Gastroesophageal sphincter (tissue), 3 donors: ENCODE data around the gene PRR15L.

ENCODE experiments used
- EP300 ChIP-seq: sonication (generic); formaldehyde crosslinking; IDR thresholded peaks from one replicate; pipeline ENCODE4 v1.6.1; 2017; ENCODE audit warnings: antibody characterized with exemption, mild to moderate bottlenecking
- POLR2A ChIP-seq, 2 donors: fragments of 450-650 bp; IDR thresholded peaks; one replicate each; pipeline ENCODE4 v1.6.1; 2017; ENCODE audit warnings: antibody characterized with exemption in 2 of 2, mild to moderate bottlenecking in 2 of 2, moderate library complexity in 1 of 2
- POLR2AphosphoS5 ChIP-seq: sonication (generic); formaldehyde crosslinking; IDR thresholded peaks from one replicate; pipeline ENCODE4 v1.6.1; 2017; ENCODE audit warnings: antibody characterized with exemption
- TF ChIP-seq, protein P1 (sequence below), 4 experiments: fragments of 200-600 bp in 2 of 4; fragments of 450-650 bp in 2 of 4; sonication (generic) in 1 of 4; IDR thresholded peaks; one replicate each; pipeline ENCODE4 v1.5.1; 2017 to 2019; ENCODE audit warnings: antibody characterized with exemption in 4 of 4, mild to moderate bottlenecking in 2 of 4, moderate library complexity in 2 of 4

DNA sequence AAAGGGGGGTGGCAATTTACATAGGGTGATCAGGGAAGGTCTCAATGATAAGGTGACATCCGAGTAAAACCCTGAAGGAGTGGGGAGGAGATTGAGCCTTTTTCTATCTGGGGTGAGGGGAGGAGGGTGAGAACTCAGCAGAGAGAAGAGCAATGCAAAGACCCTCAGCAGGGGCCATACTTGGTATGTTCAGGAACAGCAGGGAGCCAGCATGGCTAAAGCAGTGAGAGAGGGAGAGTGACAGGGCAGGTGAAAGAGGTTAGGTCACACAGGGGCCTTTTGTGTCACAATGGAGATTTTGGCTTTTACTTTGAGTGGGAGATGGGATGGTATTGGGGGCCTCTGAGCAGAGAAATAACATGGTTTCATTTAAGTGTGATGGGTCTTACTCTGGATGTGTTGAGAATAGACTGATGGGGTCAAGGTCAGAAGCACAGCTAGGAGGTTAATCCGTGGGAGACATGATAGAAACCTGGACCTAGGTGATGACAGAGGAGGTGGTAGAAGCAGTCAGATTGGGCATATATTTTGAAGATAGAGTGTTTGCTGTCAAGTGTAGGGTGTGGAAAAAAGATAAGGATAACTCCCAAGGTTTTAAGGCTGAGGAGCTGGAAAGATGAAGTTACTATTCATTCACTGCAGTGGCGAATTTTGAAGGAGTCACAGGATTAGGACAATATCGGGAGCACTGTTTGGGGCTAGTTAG is 55.5 kb downstream of the PRR15L start:
- TF ChIP-seq, protein P1, sequence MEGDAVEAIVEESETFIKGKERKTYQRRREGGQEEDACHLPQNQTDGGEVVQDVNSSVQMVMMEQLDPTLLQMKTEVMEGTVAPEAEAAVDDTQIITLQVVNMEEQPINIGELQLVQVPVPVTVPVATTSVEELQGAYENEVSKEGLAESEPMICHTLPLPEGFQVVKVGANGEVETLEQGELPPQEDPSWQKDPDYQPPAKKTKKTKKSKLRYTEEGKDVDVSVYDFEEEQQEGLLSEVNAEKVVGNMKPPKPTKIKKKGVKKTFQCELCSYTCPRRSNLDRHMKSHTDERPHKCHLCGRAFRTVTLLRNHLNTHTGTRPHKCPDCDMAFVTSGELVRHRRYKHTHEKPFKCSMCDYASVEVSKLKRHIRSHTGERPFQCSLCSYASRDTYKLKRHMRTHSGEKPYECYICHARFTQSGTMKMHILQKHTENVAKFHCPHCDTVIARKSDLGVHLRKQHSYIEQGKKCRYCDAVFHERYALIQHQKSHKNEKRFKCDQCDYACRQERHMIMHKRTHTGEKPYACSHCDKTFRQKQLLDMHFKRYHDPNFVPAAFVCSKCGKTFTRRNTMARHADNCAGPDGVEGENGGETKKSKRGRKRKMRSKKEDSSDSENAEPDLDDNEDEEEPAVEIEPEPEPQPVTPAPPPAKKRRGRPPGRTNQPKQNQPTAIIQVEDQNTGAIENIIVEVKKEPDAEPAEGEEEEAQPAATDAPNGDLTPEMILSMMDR (IDR thresholded peaks at IDR 0.05): no peak
- TF ChIP-seq POLR2A (IDR thresholded peaks at IDR 0.05) (no peak), EP300 (no peak), POLR2AphosphoS5 (no peak)
